ENCODE results near the gene NEK10. TPM values are rescaled to one million over a fixed set of nuclear protein-coding genes. Genes with fewer than 3 reads are reported as not detected.
"Not testable (repeated sequence)": the region's sequence is repeated elsewhere in the genome, so short reads cannot be mapped to it uniquely, and the experiment has no call there.

NEK10 gene, protein sequence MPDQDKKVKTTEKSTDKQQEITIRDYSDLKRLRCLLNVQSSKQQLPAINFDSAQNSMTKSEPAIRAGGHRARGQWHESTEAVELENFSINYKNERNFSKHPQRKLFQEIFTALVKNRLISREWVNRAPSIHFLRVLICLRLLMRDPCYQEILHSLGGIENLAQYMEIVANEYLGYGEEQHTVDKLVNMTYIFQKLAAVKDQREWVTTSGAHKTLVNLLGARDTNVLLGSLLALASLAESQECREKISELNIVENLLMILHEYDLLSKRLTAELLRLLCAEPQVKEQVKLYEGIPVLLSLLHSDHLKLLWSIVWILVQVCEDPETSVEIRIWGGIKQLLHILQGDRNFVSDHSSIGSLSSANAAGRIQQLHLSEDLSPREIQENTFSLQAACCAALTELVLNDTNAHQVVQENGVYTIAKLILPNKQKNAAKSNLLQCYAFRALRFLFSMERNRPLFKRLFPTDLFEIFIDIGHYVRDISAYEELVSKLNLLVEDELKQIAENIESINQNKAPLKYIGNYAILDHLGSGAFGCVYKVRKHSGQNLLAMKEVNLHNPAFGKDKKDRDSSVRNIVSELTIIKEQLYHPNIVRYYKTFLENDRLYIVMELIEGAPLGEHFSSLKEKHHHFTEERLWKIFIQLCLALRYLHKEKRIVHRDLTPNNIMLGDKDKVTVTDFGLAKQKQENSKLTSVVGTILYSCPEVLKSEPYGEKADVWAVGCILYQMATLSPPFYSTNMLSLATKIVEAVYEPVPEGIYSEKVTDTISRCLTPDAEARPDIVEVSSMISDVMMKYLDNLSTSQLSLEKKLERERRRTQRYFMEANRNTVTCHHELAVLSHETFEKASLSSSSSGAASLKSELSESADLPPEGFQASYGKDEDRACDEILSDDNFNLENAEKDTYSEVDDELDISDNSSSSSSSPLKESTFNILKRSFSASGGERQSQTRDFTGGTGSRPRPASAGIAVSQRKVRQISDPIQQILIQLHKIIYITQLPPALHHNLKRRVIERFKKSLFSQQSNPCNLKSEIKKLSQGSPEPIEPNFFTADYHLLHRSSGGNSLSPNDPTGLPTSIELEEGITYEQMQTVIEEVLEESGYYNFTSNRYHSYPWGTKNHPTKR
- 0.29 and 1.3 TPM in 2 replicates for total RNA-seq (2014; rRNA removed; shearing (Covaris generic))

DNA sequence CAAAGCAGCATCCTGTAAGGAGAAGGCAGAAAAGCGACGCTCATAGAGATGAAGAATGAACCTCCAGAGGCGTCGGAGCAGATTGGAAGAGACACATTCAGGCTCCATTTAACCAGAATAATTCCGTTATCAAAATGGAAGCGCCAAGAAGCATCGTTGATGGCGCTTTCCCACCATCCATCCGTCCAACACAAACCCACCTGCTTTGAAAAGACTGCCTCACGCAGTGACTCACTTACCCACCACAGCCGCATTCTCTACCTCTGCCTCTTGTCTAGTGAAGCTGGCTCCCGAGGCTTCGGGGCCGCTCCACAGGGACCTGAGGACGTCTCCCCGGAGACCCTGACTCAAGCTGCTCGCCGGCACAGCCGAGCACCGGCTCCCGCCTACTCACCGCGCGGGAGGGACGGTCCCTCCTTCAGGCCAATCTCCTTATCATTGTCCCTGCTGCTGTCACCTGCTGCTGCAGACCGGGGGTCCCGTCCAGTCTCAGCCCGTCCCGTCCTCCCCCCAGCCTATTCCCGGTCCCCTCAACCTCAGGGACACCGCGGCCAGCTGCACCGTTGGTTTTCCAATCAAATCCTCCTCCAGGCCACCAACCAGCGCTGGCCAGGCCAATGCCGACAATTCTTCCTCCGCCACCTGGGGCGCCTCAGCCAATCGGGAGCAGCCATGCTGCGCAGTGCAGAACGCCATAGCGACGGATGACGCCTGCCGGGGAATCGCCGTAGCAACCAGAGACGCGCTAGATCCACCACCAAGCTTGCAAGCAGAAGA lies at the start of gene NEK10:
NEK10 (minus strand) TSS at position 553 of the 777 bp plus-strand sequence. CDS start 16,501 bp downstream, outside the sequence.
- peak; percentile 89 for DNase-seq (ENCODE audit: low read depth)

DNA sequence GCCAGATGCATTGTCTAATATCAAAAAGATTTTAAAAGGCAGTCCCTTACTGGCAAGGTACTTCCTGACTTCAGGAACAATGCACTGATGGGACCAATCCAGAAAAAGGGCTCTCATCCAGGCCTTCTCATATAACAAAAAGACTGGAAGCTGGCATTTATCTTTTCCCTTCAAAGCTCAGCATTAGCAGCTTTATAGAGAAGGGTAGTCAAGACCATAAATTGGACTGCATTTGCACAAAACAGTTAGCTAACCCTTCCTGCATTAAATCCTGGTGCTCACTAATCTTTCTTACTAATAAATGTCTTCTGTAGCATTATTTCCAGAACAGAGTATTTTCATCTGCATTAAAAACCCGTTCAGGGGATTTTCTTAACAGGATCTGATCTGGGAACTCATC lies 46.0 kb upstream of the NEK10 start:
- DNase-seq (ENCODE audit: low read depth) = no peak

DNA sequence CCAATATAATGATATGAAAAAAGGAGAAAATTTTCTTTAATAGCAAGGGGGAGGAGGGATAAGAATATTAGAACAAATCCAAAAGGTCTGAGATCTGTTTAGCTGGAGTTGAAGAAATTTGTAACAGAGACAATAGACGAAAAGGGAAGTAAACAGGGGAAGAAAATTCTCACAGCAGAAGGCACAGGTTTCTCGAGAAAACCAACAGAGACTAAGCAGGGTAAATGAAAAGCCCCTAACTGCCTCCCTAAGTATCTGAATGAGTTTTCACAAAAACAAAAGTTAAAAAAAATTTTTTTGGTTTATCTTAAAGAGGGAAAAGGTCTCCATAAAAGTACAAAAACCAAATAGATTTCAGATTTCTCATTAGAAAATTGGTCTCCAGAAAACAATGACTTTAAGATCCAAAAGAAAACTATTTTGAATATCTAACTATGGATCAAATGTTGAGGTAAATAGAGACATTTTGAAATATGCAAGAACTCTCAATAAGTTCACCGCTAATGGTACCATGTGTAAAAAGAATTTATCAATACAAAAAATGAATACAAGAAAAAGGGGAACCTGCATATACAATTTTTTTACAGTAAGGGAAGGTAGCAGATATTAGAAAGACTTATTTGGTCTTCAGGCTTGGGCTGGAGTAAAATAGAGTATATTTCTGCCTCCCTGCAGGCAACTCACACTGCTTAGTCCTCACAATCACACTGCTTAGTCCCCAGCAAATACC lies 23.9 kb upstream of the NEK10 start:
- no peak for DNase-seq (ENCODE audit: low read depth)

DNA sequence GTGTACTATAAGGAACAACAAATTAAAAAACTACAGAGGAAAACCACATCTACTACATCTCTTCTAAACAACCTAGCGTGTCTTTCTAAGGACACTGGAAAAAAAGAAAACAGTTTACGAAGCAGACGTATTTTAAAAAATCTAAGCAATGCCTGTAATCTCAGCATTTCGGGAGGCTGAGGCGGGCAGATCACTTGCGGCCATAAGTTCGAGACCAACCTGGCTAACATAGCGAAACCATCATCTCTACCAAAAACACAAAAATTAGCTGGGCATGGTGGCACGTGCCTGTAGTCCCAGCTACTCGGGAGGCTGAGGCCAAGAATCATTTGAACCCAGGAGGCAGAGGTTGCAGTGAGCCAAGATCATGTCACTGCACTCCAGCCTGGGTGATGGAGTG lies 23.2 kb upstream of the NEK10 start:
- not testable (repeated sequence) for DNase-seq (ENCODE audit: low read depth)

DNA sequence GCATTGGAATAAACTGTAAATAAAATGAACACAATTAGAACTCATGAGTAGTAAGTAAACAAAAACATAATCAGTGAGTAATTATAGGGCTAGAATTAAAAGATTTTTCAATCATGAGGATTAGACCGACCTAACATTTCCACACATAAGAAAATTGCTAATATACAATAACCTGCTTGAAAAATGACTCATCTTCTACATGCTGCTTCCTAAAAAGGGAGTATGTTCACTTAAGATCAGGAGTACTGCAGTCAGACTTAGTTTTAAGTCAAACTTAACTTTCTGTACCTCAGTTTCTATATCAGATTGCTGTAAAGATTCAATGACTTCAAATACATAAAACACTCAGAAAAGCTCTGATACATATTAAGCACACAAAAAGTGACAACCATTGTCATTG lies 22.6 kb upstream of the NEK10 start:
- DNase-seq (ENCODE audit: low read depth) = no peak

DNA sequence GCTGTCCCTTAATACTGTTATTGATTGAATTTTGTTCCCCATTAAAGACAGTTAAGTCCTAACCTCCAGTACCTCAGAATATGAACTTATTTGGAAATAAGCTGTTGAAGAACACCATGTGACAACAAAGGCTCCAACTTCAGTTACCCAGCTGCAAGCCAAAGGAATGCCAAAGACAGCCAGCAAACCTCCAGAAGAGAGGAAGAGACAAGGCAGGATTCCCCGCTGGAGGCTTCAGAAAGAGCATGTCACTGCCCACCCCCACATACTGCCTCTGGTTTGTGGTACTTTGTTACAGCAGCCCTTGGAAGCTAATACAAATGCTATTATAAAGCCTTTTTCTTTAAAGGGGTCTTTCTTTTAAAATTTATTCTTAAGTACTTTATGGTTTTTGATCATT lies 18.4 kb upstream of the NEK10 start:
- DNase-seq (ENCODE audit: low read depth) = no peak

DNA sequence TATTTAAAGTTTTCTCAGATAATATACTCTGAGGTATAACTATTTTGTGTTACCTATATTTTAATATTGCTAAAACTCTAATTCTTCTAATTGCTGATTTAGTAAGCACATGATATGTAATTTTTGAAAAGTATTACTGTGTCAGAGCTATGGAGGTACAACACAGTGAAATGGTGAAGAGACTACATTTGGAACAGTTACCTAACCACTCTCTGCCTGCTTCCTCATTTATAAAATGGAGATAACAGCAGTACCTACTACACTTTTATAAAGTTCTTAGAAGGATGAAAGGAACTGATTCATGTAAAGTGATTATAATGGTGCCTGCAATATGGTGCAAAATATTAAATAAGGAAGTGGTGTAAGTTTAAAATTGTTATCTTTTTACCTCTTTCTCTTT lies 16.3 kb upstream of the NEK10 start:
- no peak for DNase-seq (ENCODE audit: low read depth)

DNA sequence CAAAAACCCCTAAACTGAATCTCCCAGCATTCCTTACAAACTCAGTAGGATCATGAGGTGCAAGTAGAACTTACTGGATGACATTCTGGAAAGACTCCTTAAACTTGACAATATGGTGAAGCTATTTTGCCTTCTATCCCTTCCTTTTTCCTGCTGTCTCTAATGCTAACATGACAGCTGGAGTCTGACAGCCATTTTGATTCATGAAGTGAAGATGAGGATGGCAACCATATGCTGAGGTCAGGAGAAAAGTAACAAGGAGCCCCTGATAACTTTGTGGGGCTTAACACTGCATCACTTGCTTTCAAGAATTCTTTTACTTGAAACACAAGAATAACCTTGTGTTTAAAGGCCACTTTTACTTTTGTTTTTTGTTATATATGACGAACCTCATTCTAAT lies 15.0 kb upstream of the NEK10 start:
- no peak for DNase-seq (ENCODE audit: low read depth)

DNA sequence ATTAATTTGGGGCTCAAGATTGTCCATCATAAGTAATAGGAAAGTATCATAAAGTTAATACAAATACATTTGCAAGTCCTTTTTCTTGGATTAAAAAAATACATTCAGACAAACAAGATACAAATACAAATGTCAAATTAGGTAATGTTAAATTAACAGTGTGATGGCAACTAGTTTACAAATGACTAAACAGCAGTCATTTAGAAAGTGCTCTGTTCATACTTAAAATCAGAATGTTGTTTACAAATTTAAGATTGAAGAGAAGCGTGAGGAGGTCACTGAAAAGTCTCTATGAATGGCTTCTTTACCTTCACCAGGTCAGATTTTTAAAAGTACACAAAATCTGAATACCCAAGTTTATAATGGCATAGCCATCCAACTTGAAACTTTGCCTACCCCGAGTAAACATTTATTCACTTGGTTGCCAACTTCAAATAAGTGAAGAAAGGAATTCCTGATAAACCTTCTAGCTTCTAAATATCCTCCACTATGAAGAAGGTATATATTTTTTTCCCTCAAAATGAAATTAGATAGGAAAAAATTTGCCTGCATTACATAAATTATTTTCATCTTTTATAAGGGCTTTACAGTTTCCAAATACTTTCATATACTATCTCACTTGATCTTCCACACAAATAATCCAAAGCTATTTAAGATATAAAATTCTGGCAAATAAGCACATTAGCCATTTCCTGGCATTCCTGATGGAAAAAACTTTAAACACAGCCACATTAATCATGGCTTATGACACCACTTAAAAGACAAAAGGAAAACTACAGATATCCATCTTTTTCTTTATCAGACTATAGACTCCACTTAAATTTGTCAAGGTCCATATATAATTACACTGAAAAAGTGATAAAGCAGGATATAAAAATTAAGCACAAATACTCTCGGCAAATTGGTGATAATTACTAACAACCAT lies 11.5 kb upstream of the NEK10 start:
- no peak for DNase-seq (ENCODE audit: low read depth)

DNA sequence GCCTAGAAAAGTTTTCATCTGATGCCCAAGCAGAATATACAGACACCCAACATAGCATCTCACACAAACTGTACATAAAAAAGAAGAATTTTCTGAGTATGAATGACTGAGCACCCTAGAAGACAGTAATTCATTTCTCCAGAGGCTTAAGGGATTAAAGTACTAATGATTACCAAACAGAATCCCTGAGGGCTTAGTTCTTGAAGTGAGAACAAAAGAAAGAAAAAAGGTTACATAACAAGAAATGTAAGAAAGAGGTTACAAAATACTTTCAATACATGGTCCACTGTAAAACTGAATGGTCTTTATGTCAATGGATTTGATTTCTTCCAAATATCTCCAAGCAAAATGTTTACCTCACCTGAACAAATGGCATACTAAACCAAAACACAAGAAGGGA lies 9.1 kb upstream of the NEK10 start:
- no peak for DNase-seq (ENCODE audit: low read depth)

DNA sequence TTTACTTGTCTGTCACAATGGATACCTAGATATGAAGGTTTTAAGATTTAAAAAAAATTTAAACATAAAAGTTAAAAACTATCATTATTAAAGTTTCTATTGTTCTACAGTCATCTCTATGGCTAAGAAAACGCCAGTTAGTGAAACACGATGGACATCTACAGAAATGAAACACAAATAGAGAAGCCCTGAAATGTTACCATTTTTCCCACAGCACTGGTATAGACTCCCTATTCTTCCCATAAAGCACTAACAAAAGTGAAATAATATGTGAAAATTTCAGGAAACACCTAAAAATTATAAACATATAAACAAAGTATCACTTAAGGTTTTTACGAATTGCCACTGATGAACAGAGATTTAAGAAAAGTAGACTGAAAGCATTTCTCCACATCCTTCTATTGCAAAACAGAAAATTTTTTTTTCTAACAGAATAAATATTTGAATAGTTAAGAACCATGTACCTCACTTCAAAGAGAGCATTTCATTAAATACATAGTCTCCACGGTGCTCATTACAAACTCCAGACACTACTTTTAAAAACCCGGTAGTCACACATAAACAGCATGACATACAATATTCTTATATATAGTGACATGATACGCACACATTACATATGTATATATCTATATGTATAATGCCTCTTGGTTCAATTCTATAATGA lies 7.1 kb upstream of the NEK10 start:
- no peak for DNase-seq (ENCODE audit: low read depth)

DNA sequence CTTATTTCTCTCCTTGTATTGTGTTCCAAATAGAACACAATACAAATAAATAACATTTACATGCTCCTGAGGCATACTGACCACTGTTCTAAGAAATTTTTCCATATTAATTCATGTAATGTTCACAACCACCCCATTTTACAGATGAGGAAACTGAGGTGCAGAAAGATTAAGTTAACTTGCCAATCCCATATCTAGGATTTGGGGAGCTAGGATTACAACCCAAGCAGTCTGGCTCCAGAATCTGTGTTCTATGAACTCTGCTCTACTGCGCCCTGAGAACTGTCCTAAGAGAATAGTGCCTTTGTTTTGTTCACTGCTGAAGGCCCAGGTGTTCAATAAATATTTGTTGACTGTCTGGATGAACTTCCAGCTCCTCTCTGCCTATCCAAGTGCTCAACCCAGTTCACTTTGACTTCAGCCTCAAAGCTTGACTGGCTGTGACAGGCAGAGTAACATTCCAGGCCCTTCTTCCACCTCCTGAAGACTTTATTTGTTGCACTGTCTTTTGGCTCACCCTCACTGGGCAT lies 3.1 kb downstream of the NEK10 start:
- no peak for DNase-seq (ENCODE audit: low read depth)

DNA sequence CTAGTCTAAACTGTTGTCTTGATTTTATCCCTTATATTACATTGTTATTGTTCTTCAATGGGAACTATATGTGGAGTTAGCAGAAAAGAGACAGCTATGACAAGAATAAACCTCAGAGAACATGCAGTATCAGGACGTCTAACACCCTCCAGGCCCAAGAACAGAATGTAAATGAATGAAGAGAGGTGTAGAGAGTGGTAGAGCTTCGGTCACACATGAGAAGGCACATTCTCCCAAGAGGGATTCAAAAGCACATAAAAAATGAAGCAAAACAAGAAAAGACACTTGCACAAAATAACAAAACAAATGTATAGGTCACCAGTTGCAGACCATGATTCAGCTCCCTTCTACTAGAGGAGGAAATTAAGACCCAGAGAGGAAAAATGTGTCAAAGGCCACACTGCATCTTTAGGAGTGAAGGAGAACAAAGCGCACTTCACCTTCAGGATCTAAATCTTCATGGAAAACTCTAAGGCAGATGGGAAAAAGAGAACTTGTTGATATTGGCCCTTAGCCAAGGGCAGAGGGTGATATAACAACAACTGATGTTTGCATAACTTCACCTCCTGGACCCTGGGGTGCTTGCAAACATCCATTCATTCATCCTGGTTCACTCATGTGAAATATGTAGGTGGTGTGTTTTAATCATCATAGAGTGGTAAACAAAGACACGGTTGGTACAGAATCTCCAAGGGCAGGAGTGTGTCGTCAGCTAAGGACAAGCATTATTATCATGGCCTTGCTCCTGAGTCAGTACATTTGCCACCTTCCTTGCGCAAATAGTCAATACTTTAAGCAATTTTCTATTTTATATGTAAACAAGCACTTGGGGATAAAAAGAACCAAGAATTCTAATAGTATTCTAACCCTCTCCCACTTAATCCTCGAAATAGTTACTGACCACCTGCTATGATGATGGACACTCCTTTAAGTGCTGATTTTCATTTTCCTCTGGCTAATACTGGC lies 8.8 kb downstream of the NEK10 start:
- peak; percentile 32 for DNase-seq (ENCODE audit: low read depth)

DNA sequence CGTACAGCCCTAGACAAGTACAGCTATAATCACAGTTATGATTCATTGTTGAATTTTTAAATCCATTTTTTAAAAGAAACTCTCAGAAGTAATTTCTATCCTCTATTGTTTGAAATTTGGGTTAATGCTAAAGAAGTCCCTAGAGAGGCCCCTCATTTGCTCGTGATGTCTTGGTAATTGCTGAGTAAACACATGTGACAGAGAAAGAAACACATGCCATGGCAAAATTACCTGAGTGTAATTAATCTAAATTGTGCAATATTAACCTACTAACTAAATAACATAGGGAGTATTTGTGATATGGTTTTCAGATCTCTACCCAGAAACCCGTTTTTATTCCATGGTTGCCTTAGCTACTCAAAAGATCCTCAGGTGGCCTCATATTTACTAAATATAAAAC lies 10.8 kb downstream of the NEK10 start:
- DNase-seq (ENCODE audit: low read depth) = no peak

DNA sequence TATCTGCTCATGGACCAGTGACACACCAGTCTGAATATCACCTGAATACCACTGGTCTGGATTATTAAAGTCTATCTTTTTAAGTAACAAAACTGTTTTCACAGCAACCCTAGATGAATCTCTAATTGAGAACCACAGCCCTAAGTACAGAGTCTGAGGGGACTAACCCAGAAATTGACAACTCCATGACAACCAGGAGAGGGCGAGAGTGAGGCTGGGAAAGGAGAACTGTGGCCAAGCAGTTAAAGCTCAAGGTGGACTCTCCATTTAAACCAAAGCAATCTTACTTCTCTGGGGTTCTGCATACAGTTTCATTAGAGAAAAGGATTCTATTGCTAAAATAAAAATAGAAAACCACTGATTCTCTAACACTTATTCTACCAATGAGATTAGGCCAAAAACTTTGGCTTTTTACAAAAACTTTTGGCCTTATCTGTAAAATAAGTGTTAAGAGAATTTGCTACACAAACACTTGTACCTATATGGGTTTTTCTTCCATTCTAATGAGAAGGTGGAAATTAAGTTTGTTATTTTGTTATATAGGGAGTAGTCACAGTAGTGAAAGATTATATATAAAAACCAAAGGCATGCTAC lies 11.4 kb downstream of the NEK10 start:
- DNase-seq (ENCODE audit: low read depth) = peak; percentile 46

DNA sequence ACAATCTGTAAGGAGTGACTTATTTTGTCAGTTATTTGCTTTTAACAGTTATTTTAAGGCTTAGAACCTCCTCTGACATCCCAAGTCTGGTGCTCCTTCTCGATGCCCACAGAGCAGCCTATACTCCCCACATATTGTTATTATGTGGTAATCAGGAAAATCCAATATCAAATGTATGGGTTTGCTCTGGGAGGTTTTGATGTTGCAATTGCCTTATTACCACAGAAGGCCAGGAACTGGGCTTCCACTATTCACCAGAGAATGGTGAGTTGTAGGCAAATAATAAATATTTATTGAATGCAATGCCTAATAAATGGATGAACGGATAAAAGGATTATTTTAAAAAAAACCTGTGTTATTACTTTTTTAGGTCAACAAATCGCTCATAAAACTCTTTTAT lies 12.2 kb downstream of the NEK10 start:
- DNase-seq (ENCODE audit: low read depth) = no peak

DNA sequence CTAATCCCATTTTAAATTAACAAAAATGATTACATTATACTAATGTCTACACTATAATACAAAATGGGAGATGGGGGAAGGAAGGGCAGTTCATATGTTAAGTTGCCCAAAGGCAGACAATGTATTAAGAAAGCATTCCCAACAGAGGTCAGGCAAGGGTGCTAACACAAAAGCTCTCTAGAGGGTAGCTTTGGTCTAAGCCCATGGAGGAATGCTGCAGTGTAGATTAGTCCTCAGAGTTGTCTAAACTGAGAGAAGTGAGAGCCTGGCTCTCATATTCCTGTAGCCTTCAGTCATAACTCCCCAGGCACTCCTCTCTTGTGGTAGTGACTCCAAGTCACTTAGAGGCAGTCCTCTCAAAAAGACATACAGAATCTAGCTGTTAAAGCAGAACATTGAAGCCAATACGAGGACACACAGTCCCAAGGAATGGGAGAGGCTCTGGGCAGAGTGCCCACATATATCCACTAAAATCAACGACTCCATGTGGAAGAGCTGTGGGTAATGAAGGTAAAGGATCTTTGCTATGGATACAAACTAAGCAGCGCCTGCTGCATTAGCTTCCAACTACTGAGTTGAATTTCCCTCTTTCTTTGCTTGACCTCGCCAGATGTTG lies 14.5 kb downstream of the NEK10 start:
- no peak for DNase-seq (ENCODE audit: low read depth)

Data from Daoy (cell line).